Activated CD8-positive, alpha-beta memory T cell treated with anti-CD3 and anti-CD28 coated beads for 1 hour (primary cell): ENCODE measurements around the gene KIN.
"Not testable (repeated sequence)": the region's sequence is repeated elsewhere in the genome, so short reads cannot be mapped to it uniquely, and the experiment has no call there.

Source experiments
- DNase-seq, 2 donors: peaks; one replicate each; pipeline ENCODE4 v3.0.0-alpha.2; 2020; ENCODE audit warnings: low read depth in 1 of 2; ENCODE audit errors: extremely low read depth in 1 of 2

The KIN gene

GRCh38 chr10:7738536-7739407 is 49.0 kb downstream of the KIN start:
- no peak for DNase-seq

DNA sequence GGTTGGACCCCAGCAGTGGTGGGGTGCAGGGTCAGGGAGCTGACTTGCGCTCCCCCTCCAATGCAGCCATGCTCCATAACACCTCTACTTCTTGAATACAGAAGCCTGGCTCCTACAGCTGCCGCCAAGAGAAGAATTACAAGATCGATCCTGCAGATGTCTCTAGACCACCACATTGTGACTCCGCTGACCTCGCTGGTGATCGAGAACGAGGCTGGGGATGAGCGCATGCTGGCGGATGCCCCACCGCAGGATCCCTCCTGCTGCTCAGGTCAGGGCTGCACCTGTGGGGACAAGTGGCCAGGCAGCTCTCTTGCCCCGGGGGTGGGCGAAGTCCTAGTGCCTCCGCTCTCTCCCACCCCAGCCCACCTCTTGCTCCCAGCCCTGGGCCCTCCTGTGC is 53.0 kb downstream of the KIN start:
- DNase-seq = no peak

GRCh38 chr10:7722927-7723529 is 64.8 kb downstream of the KIN start:
- no peak for DNase-seq

DNA sequence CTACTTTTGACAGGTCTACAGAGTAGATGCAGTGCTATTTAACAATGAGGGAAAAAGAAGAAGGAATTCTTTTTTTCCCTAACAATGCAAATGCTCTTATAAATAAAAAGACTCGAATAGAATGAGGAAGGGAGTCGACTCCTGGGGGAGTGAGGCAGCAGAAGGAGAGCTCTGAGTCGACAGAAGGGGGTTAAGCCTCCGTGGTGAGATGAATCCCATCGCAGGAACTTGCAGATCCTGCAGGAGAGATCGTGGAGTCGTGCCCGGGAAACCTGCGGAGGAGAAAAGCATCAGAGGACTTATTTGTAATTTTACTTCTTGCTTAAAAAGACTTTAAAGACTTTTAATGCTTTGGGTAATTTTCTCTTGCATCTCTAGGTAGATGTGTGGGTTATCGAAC is 67.3 kb downstream of the KIN start:
- DNase-seq = no peak

GRCh38 chr10:7718685-7719084 is 69.1 kb downstream of the KIN start:
- DNase-seq = no peak

- DNase-seq = no peak
Measured at GRCh38 chr10:7717767-7718166, 70.0 kb downstream of the KIN start.

- DNase-seq = no peak
Measured at GRCh38 chr10:7715515-7715914, 72.3 kb downstream of the KIN start.

GRCh38 chr10:7711075-7711474 is 76.7 kb downstream of the KIN start:
- DNase-seq = not testable (repeated sequence)

- no peak for DNase-seq
Measured at GRCh38 chr10:7710446-7710845, 77.3 kb downstream of the KIN start.

GRCh38 chr10:7708832-7709231 is 79.0 kb downstream of the KIN start:
- no peak for DNase-seq

GRCh38 chr10:7707858-7708622 is 79.8 kb downstream of the KIN start:
- DNase-seq = no peak

GRCh38 chr10:7707102-7707501 is 80.7 kb downstream of the KIN start:
- no peak for DNase-seq

DNA sequence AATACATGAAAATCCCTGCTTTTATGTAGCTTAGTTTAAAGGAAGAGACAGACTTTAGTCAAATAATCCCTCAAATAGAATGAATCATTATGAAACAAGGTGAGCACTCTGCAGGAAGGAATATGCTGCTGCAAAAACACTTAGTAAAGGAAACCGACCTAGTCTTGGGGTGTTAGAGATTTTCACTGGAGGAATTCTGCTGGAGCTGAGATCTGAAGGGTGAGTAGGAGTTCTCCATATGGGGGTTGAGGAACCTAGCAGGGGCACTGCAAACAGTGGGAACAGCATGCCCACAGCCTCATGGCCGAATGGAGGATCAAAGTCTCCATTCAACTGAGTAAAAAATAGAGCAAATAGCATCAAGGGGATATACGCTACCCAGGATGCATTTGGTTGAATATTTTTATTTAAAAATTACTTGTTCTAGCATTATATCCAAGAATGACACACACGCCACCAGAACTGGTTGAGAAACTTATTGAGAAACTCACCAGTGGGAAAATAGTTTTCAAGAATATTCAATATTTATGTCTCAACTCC is 81.2 kb downstream of the KIN start:
- DNase-seq = no peak

GRCh38 chr10:7705341-7705740 is 82.5 kb downstream of the KIN start:
- DNase-seq = no peak

GRCh38 chr10:7704071-7705016 is 83.4 kb downstream of the KIN start:
- no peak for DNase-seq

DNA sequence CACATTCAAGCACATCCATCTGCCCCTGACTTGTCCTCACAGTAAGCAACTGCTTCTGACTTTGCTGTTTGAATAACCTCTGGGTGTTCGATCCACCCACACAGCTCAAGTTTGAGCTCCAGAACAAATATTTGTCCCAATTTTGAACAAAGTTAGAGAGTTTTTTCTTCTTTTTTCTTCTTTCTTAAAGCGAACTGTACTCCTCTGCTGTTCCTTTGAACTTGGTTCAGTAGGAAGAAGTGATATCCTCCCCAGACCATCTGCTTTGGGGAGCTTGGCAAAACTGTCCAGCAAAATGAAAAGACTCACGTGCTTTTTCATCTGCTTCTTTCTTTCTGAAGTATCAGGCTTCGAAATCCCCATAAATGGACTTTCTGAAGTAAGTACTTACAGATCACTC is 84.7 kb downstream of the KIN start, which contains the start of gene ITIH2:
ITIH2 (plus strand) TSS at position 177 of the 400 bp plus-strand sequence; CDS start at position 296, 119 bp downstream.
- DNase-seq = no peak

GRCh38 chr10:7702288-7702812 is 85.4 kb downstream of the KIN start:
- DNase-seq = no peak

GRCh38 chr10:7701158-7701742 is 86.5 kb downstream of the KIN start:
- no peak for DNase-seq
